ENCODE data around the gene PKN2. TPM values are rescaled to one million over a fixed set of nuclear protein-coding genes. Genes with fewer than 3 reads are reported as not detected.
"Not testable (repeated sequence)": the region's sequence is repeated elsewhere in the genome, so short reads cannot be mapped to it uniquely, and the experiment has no call there.

Gene PKN2
- total and polyA plus RNA-seq, 2 of the 8 experiments (the other 6 are each of a cell fraction or from before 2014, with no cell fraction given), result 7.8 to 32.0 TPM

- TF ChIP-seq, protein P1, sequence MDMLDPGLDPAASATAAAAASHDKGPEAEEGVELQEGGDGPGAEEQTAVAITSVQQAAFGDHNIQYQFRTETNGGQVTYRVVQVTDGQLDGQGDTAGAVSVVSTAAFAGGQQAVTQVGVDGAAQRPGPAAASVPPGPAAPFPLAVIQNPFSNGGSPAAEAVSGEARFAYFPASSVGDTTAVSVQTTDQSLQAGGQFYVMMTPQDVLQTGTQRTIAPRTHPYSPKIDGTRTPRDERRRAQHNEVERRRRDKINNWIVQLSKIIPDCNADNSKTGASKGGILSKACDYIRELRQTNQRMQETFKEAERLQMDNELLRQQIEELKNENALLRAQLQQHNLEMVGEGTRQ (IDR thresholded peaks at IDR 0.05; ENCODE audit: low read length), result no peak
- no peak for TF ChIP-seq SP4 (IDR thresholded peaks at IDR 0.05; ENCODE audit: low read length)
Measured at GRCh38 chr1:88867743-88868521, 183.9 kb downstream of the PKN2 start (continued).

DNA sequence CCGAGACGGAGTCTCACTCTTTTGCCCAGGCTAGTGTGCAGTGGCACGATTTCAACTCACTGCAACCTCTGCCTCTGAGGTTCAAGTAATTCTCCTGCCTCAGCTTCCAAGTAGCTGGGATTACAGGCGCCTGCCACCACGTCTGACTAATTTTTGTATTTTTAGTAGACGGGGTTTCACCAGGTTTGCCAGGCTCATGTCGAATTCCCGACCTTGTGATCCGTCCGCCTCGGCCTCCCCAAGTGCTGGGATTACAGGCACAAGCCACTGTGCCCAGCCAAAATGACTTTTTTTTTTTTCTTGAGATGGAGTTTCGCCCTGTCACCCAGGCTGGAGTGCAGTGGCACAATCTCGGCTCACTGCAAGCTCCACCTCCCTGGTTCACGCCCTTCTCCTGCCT, 185.6 kb downstream of the PKN2 start:
- H3K79me1 ChIP-seq (ENCODE audit: low read depth, low read length); H3K27ac ChIP-seq (ENCODE audit: low read depth, low read length); H2BK12ac ChIP-seq (ENCODE audit: low read depth, low read length); H2BK120ac ChIP-seq (replicated peaks; ENCODE audit: low read depth, low read length); H3K56ac ChIP-seq (replicated peaks; ENCODE audit: insufficient read length, low read depth, low read length); H2BK15ac ChIP-seq (ENCODE audit: low read length); FAIRE-seq; H3K79me2 ChIP-seq (ENCODE audit: control insufficient read depth in 1 of 2, insufficient read depth in 2 of 2, low read length in 2 of 2); H4K91ac ChIP-seq (replicated peaks; ENCODE audit: insufficient read length, low read length); H3K9me3 ChIP-seq (ENCODE audit: insufficient read depth in 2 of 2, low read depth in 1 of 2, low read length in 1 of 2); H3K9ac ChIP-seq (replicated peaks in 1 of 4; ENCODE audit: extremely low read depth in 1 of 4, low read depth in 3 of 4, low read length in 3 of 4); DNase-seq (ENCODE audit: low read depth in 1 of 2, low spot score in 2 of 2); H4K5ac ChIP-seq (ENCODE audit: insufficient read length, low read depth, low read length); H3K4me3 ChIP-seq (ENCODE audit: extremely low read depth in 1 of 4, insufficient read depth in 2 of 4, low read depth in 3 of 4, low read length in 4 of 4); H2BK5ac ChIP-seq (ENCODE audit: low read depth, low read length); H3K23ac ChIP-seq (ENCODE audit: insufficient read length); H4K8ac ChIP-seq (ENCODE audit: extremely low read depth, insufficient read depth, low read length); H3K36me3 ChIP-seq (ENCODE audit: control insufficient read depth in 2 of 4, insufficient read depth in 4 of 4, low read length in 3 of 4); H3K4me1 ChIP-seq (replicated peaks in 1 of 4; ENCODE audit: control insufficient read depth in 3 of 4, insufficient read depth in 4 of 4, low read length in 3 of 4); H3K4me2 ChIP-seq (ENCODE audit: insufficient read depth in 1 of 2, low read depth in 2 of 2, low read length in 2 of 2); H3K27me3 ChIP-seq (replicated peaks in 1 of 4; ENCODE audit: control insufficient read depth in 3 of 4, extremely low read depth in 1 of 4, insufficient read depth in 3 of 4, low read length in 3 of 4); H3K14ac ChIP-seq (ENCODE audit: insufficient read length); H3K23me2 ChIP-seq (ENCODE audit: low read depth, low read length); POLR2A ChIA-PET (ENCODE audit: partially characterized antibody); H3K4ac ChIP-seq (replicated peaks; ENCODE audit: insufficient read length, low read depth, low read length); H4K20me1 ChIP-seq (replicated peaks in 1 of 2; ENCODE audit: control insufficient read depth in 1 of 2, insufficient read depth in 2 of 2, low read length in 2 of 2); H2AFZ ChIP-seq (ENCODE audit: low read length); H2BK20ac ChIP-seq (ENCODE audit: low read length); H3K18ac ChIP-seq (ENCODE audit: extremely low read depth, low read length); H2AK5ac ChIP-seq (ENCODE audit: low read depth, low read length): not testable (repeated sequence)
- WGBS, 2 experiments (ENCODE audit: extremely low coverage in 1 of 2, insufficient coverage in 1 of 2, insufficient read length in 1 of 2, insufficient replicate concordance in 2 of 2, low coverage in 1 of 2, low lambda C conversion rate in 2 of 2, missing lambda C conversion rate in 1 of 2), result 95% methylated on average over 14 of the region's 14 CpGs; no CpG with 5 or more reads in 1 of the 2 experiments
- CTCF ChIA-PET (ENCODE audit: partially characterized antibody), result interaction anchor here (0.8 kb wide), 1 partner anchor 134 kb away, joined by 3 read pairs; no protein-coding TSS in a partner anchor

Measured in H1 (cell line).